Measurements from ENCODE around the gene PLCB4.

DNA sequence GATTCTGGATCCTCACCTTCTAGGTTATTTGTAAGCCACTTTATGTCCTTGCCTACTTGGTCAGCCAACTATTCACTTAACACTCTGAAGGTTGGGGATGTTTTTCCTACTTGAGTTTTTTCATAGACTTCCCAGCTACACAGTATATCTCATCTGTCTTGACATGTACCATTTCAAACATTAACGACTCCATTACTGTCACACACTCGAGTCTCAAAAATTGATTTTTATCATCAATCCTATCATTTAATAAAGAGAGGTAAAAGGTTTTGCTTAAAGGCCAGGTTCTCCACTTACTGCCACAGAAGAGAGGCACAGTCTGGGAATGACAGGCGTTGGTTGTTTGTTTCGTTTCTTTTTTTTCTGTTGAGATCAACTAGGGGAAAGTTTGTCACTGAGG, 407.3 kb downstream of the PLCB4 start:
- TF ChIP-seq, protein P1, sequence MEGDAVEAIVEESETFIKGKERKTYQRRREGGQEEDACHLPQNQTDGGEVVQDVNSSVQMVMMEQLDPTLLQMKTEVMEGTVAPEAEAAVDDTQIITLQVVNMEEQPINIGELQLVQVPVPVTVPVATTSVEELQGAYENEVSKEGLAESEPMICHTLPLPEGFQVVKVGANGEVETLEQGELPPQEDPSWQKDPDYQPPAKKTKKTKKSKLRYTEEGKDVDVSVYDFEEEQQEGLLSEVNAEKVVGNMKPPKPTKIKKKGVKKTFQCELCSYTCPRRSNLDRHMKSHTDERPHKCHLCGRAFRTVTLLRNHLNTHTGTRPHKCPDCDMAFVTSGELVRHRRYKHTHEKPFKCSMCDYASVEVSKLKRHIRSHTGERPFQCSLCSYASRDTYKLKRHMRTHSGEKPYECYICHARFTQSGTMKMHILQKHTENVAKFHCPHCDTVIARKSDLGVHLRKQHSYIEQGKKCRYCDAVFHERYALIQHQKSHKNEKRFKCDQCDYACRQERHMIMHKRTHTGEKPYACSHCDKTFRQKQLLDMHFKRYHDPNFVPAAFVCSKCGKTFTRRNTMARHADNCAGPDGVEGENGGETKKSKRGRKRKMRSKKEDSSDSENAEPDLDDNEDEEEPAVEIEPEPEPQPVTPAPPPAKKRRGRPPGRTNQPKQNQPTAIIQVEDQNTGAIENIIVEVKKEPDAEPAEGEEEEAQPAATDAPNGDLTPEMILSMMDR (optimal IDR thresholded peaks at IDR 0.05 in 1 of 3, IDR thresholded peaks at IDR 0.05 in 1 of 3, conservative IDR thresholded peaks at IDR 0.05 in 1 of 3; ENCODE audit: extremely low read depth in 1 of 3, insufficient read depth in 2 of 3, low read length in 3 of 3): no peak
- TF ChIP-seq EZH2 (IDR thresholded peaks at IDR 0.05; ENCODE audit: low read length): no peak
